Subcutaneous adipose tissue (tissue), 4 donors: Measurements from ENCODE around the gene DTD1. TPM values are rescaled to one million over a fixed set of nuclear protein-coding genes. Genes with fewer than 3 reads are reported as not detected.

Source experiments
- CTCF ChIP-seq: fragments of 450-650 bp; IDR thresholded peaks from one replicate; pipeline ENCODE4 v1.5.1; 2016; ENCODE audit warnings: low read depth, mild to moderate bottlenecking, control low read depth, antibody characterized with exemption, moderate library complexity
- total RNA-seq, 4 donors: library from RNA; depleted of rRNA; stranded (reverse); fragments of >200 nt; gene quantifications; one replicate each; pipeline ENCODE4 v1.1.0, GENCODE V29; 2016

Gene DTD1
- total RNA-seq, 4 donors from 2014 or later, result 15.8 to 31.3 (median 28.7) TPM

- no peak for TF ChIP-seq CTCF
Observed at GRCh38 chr20:18662279-18663040, 74.6 kb downstream of the DTD1 start.

GRCh38 chr20:18663932-18664331 lies 76.1 kb downstream of the DTD1 start:
- no peak for TF ChIP-seq CTCF

- no peak for TF ChIP-seq CTCF
Observed at GRCh38 chr20:18665135-18665534, 77.3 kb downstream of the DTD1 start.

- no peak for TF ChIP-seq CTCF
Observed at GRCh38 chr20:18666803-18667415, 79.1 kb downstream of the DTD1 start.

GRCh38 chr20:18669241-18670019 lies 81.6 kb downstream of the DTD1 start:
- TF ChIP-seq CTCF, result no peak

GRCh38 chr20:18671203-18671710 lies 83.4 kb downstream of the DTD1 start:
- no peak for TF ChIP-seq CTCF

GRCh38 chr20:18672834-18673233 lies 85.0 kb downstream of the DTD1 start:
- no peak for TF ChIP-seq CTCF
